Measurements from ENCODE around the gene FAM156A. TPM values are rescaled to one million over a fixed set of nuclear protein-coding genes. Genes with fewer than 3 reads are reported as not detected.

Gene FAM156A
- total RNA-seq, 1 experiment from 2014 or later, result 16.2 TPM

- DNase-seq (ENCODE audit: low read depth, low spot score) (no peak), ATAC-seq (no peak)
- Histone ChIP-seq H2AFZ (ENCODE audit: low read depth, low read length, poor library complexity, severe bottlenecking) (no peak overlapping the region), H3K27me3 (ENCODE audit: insufficient read depth, low read length) (no peaks in the 10 kb centered on the region), H3K4me3 (replicated peaks in 1 of 2; ENCODE audit: low read depth in 1 of 2, low read length in 2 of 2) (no peak overlapping the region), H4K20me1 (ENCODE audit: insufficient read depth) (no peaks in the 10 kb centered on the region), H3K9ac (ENCODE audit: low read length) (no peak overlapping the region), H3K4me1 (ENCODE audit: control insufficient read depth in 1 of 2, insufficient read depth in 2 of 2, low read length in 2 of 2) (peaks cover 4 to 17% of the 10 kb centered on the region in 2 experiments), H3K36me3 (ENCODE audit: control insufficient read depth in 1 of 2, insufficient read depth in 2 of 2, low read length in 2 of 2) (no peaks in the 10 kb centered on the region), H3K4me2 (ENCODE audit: low read length) (no peak overlapping the region), H3K27ac (ENCODE audit: low read depth, low read length) (no peak overlapping the region), H3K9me3 (ENCODE audit: control insufficient read depth in 1 of 2, insufficient read depth in 1 of 2, low read depth in 1 of 2, low read length in 2 of 2) (no peaks in the 10 kb centered on the region), H3K9me2 (ENCODE audit: insufficient read depth) (no peaks in the 10 kb centered on the region), H3K79me2 (ENCODE audit: insufficient read depth, low read length) (no peaks in the 10 kb centered on the region)
- no peak for TF ChIP-seq SP1 (IDR thresholded peaks at IDR 0.05; ENCODE audit: low read depth)
- TF ChIP-seq RAD21 (IDR thresholded peaks at IDR 0.05; ENCODE audit: low read depth), result no peak
- CTCF ChIA-PET, result no interaction called here
- POLR2A ChIA-PET, result no interaction called here
- intact Hi-C loops (cut with micrococcal nuclease), result no loop called here
- RAD21 ChIA-PET (ENCODE audit: low non-redundant PET in 1 of 2, low total read pairs in 2 of 2, uncharacterized antibody in 2 of 2, unreplicated experiment in 2 of 2), result no interaction called here
- no TSS peak for BruUV-seq (replicated peaks)
Measured at GRCh38 chrX:52979568-52979967, 21.2 kb upstream of the FAM156A start.

- ChIA-PET RAD21 (ENCODE audit: low non-redundant PET in 1 of 2, low total read pairs in 2 of 2, uncharacterized antibody in 2 of 2, unreplicated experiment in 2 of 2) (no interaction called here), POLR2A (no interaction called here), CTCF (no interaction called here)
- Histone ChIP-seq H3K36me3 (ENCODE audit: control insufficient read depth in 1 of 2, insufficient read depth in 2 of 2, low read length in 2 of 2) (no peaks in the 10 kb centered on the region), H3K4me1 (ENCODE audit: control insufficient read depth in 1 of 2, insufficient read depth in 2 of 2, low read length in 2 of 2) (peaks cover 4 to 17% of the 10 kb centered on the region in 2 experiments), H3K27me3 (ENCODE audit: insufficient read depth, low read length) (no peaks in the 10 kb centered on the region), H3K9me3 (ENCODE audit: control insufficient read depth in 1 of 2, insufficient read depth in 1 of 2, low read depth in 1 of 2, low read length in 2 of 2) (no peaks in the 10 kb centered on the region), H3K79me2 (ENCODE audit: insufficient read depth, low read length) (no peaks in the 10 kb centered on the region), H4K20me1 (ENCODE audit: insufficient read depth) (no peaks in the 10 kb centered on the region), H3K9me2 (ENCODE audit: insufficient read depth) (no peaks in the 10 kb centered on the region), H3K4me3 (replicated peaks in 1 of 2; ENCODE audit: low read depth in 1 of 2, low read length in 2 of 2) (no peak overlapping the region), H3K9ac (ENCODE audit: low read length) (no peak overlapping the region), H3K4me2 (ENCODE audit: low read length) (no peak overlapping the region), H2AFZ (ENCODE audit: low read depth, low read length, poor library complexity, severe bottlenecking) (no peak overlapping the region), H3K27ac (ENCODE audit: low read depth, low read length) (no peak overlapping the region)
- intact Hi-C loops (cut with micrococcal nuclease), result no loop called here
- no peak for DNase-seq (ENCODE audit: low read depth, low spot score)
- BruUV-seq (replicated peaks), result no TSS peak
- ATAC-seq, result no peak
- TF ChIP-seq ELF1 (IDR thresholded peaks at IDR 0.05; ENCODE audit: borderline replicate concordance, low read depth), result no peak
- no peak for TF ChIP-seq TCF7L2 (IDR thresholded peaks at IDR 0.05; ENCODE audit: borderline replicate concordance, extremely low read depth, insufficient read depth, insufficient read length)
- TF ChIP-seq YY1 (IDR thresholded peaks at IDR 0.05; ENCODE audit: extremely low read depth, insufficient replicate concordance, low read depth, low read length), result no peak
- no peak for TF ChIP-seq FOSL1 (IDR thresholded peaks at IDR 0.05; ENCODE audit: low read depth)
- TF ChIP-seq, protein P1, sequence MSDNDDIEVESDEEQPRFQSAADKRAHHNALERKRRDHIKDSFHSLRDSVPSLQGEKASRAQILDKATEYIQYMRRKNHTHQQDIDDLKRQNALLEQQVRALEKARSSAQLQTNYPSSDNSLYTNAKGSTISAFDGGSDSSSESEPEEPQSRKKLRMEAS (IDR thresholded peaks at IDR 0.05), result no peak
- no peak for TF ChIP-seq CBX3 (IDR thresholded peaks at IDR 0.05; ENCODE audit: low read depth)
- no peak for TF ChIP-seq ATF3 (IDR thresholded peaks at IDR 0.05)
- no peak for TF ChIP-seq REST (IDR thresholded peaks at IDR 0.05; ENCODE audit: low read depth)
- no peak for TF ChIP-seq ZBTB33 (IDR thresholded peaks at IDR 0.05; ENCODE audit: extremely low read depth, insufficient replicate concordance, low read length)
- no peak for TF ChIP-seq SRF (IDR thresholded peaks at IDR 0.05; ENCODE audit: low read depth)
- no peak for TF ChIP-seq SP1 (IDR thresholded peaks at IDR 0.05; ENCODE audit: low read depth)
- TF ChIP-seq EZH2phosphoT487 (IDR thresholded peaks at IDR 0.05; ENCODE audit: borderline replicate concordance), result no peak
- TF ChIP-seq POLR2AphosphoS5 (IDR thresholded peaks at IDR 0.05; ENCODE audit: low read depth, low read length), result no peak
- no peak for TF ChIP-seq SIN3A (IDR thresholded peaks at IDR 0.05; ENCODE audit: low read depth)
- TF ChIP-seq ZFX (IDR thresholded peaks at IDR 0.05), result no peak
- TF ChIP-seq ZNF274 (IDR thresholded peaks at IDR 0.05; ENCODE audit: low read depth, low read length), result no peak
Measured at GRCh38 chrX:52977953-52978352, 19.6 kb upstream of the FAM156A start.

Data from HCT116 (cell line).